ENCODE measurements around the gene LDLRAD3. TPM values are rescaled to one million over a fixed set of nuclear protein-coding genes. Genes with fewer than 3 reads are reported as not detected.

Gene LDLRAD3
- total RNA-seq, 1 donor from 2014 or later = 10.2 TPM

DNA sequence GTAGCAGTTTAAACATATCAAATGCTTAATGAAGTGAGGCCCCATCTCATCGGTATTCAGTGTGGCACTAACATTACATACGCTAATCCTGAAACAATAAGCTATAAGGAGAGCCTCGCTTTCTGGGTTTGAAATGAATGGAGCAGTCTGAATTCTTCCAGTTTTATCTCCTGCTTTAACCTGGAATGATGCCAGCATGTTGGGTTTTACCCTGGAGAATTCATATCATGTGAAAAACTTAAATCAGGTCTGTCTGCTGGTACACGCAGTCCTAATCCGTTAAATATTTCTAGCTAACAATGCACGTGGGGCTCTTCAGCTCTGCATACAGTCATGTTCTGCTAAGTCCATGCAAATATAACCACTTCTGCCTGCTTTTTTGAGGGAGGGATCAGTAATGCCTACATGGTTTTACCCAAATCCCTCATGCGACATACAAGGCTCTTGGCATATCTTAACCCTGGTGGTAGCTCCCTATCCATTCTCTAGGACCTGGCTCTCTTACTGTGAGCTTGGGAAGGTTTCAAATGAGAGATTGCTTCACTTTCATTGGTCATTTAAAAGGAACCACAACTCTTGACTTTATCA, 252.6 kb downstream of the LDLRAD3 start:
- H3K27me3 ChIP-seq (ENCODE audit: control insufficient read depth, insufficient read depth, low read length) = no peaks in the 10 kb centered on the region
- H3K4me3 ChIP-seq (ENCODE audit: low read depth, low read length) = no peak overlapping the region
- DNase-seq (ENCODE audit: low read depth) = no peak
- TF ChIP-seq, protein P1, sequence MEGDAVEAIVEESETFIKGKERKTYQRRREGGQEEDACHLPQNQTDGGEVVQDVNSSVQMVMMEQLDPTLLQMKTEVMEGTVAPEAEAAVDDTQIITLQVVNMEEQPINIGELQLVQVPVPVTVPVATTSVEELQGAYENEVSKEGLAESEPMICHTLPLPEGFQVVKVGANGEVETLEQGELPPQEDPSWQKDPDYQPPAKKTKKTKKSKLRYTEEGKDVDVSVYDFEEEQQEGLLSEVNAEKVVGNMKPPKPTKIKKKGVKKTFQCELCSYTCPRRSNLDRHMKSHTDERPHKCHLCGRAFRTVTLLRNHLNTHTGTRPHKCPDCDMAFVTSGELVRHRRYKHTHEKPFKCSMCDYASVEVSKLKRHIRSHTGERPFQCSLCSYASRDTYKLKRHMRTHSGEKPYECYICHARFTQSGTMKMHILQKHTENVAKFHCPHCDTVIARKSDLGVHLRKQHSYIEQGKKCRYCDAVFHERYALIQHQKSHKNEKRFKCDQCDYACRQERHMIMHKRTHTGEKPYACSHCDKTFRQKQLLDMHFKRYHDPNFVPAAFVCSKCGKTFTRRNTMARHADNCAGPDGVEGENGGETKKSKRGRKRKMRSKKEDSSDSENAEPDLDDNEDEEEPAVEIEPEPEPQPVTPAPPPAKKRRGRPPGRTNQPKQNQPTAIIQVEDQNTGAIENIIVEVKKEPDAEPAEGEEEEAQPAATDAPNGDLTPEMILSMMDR (IDR thresholded peaks at IDR 0.05; ENCODE audit: insufficient read depth, low read length, poor library complexity, severe bottlenecking) = no peak
- no peaks in the 10 kb centered on the region for H3K36me3 ChIP-seq (ENCODE audit: control insufficient read depth, insufficient read depth, low read length)

DNA sequence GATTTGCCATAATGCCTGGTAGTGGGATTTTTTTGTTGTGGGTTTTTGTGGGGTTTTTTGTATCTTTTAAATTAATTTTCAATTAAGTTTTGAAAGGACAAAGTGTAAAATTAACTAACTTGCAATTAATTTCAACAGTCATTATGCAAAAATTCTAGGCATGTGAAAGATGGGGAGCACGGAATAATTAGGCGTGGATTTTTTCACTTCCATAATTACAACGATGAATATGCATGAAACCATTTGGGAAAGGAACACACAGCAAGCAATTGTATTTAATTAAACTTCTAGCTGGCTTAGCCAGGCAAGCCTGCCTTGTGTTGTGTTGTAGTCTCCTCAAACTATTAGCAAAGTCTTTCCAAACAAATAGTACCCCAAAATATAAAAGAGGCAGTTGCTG, 257.5 kb downstream of the LDLRAD3 start:
- H3K4me3 ChIP-seq (ENCODE audit: low read depth, low read length) = no peak overlapping the region
- no peak for DNase-seq (ENCODE audit: low read depth)
- TF ChIP-seq, protein P1 (IDR thresholded peaks at IDR 0.05; ENCODE audit: insufficient read depth, low read length, poor library complexity, severe bottlenecking) = no peak
- H3K36me3 ChIP-seq (ENCODE audit: control insufficient read depth, insufficient read depth, low read length) = no peaks in the 10 kb centered on the region
- H3K27me3 ChIP-seq (ENCODE audit: control insufficient read depth, insufficient read depth, low read length) = no peaks in the 10 kb centered on the region

DNA sequence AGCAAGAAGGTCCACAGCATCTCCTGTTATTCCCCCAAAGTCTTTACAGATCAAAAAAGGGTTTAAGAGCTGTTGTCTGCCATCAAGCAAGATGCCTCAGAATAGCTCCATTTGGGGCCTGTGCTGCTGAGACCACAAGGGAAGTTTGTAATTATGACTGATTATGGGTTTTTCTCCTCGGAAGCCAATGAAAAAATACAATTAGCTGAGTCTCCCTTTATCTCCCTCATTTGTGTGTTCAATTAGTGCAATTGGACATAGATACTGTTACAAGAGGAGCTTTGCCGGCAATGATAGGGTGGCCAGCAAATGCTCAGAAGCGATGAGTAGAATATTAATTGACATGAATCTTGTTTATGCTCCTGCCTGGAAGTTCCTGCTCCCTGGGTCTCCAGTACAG, 261.7 kb downstream of the LDLRAD3 start:
- TF ChIP-seq, protein P1 (IDR thresholded peaks at IDR 0.05; ENCODE audit: insufficient read depth, low read length, poor library complexity, severe bottlenecking) = no peak
- no peaks in the 10 kb centered on the region for H3K27me3 ChIP-seq (ENCODE audit: control insufficient read depth, insufficient read depth, low read length)
- no peak for DNase-seq (ENCODE audit: low read depth)
- H3K4me3 ChIP-seq (ENCODE audit: low read depth, low read length) = no peak overlapping the region
- no peaks in the 10 kb centered on the region for H3K36me3 ChIP-seq (ENCODE audit: control insufficient read depth, insufficient read depth, low read length)

DNA sequence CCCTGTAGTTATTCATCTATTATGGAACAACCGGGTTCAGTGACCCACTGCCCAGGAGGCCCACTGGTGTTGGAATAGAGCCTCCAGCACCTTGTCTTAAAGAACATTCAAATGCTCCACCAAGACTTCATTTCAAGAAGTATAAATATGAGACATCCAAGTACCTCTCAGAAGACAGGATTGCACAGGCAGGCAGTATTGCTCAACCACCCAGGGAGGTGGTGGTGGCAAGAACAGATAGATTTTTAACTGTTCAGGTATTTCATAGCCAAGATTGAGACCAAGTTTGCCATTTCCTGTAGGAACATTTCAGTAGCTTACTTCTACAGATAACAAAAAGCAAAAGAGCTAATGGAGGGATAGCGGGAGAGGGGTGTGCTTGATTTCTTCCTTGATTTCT, 266.7 kb downstream of the LDLRAD3 start:
- Histone ChIP-seq H3K4me3 (ENCODE audit: low read depth, low read length) (no peak overlapping the region), H3K27me3 (ENCODE audit: control insufficient read depth, insufficient read depth, low read length) (no peaks in the 10 kb centered on the region), H3K36me3 (ENCODE audit: control insufficient read depth, insufficient read depth, low read length) (no peaks in the 10 kb centered on the region)
- no peak for DNase-seq (ENCODE audit: low read depth)
- TF ChIP-seq, protein P1 (IDR thresholded peaks at IDR 0.05; ENCODE audit: insufficient read depth, low read length, poor library complexity, severe bottlenecking) = no peak

DNA sequence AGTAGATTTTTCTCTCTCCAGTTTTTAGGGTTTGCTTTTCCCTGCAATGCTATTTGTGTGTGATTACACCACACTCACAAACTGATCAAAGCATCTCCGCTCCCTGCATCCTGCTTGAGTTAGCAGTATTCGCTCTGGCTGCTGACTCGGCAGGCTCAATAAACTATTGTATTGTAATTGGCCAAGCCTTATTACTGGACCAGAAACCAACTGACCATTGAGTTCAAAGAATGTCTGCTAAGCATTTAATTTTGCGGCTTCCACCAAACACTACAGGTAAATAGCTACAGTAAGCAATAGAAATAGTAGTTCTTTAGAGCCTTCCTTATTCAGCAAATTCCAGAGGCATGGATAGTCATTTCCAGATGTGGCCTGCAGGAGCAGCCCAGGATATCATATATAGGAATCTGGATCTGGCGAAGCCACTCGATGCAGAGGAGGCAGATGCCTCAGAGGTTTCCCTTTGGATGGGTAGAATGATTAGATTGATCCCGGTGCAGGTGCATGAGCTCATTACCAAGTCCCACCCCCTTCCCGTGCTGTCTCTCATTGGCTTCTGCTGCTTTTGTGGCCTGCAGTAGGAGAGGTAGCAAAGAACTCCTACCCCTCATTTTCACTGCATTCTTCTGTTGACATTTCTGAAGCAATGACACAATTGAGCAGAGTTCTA, 268.0 kb downstream of the LDLRAD3 start:
- Histone ChIP-seq H3K36me3 (ENCODE audit: control insufficient read depth, insufficient read depth, low read length) (no peaks in the 10 kb centered on the region), H3K27me3 (ENCODE audit: control insufficient read depth, insufficient read depth, low read length) (no peaks in the 10 kb centered on the region), H3K4me3 (ENCODE audit: low read depth, low read length) (no peak overlapping the region)
- DNase-seq (ENCODE audit: low read depth) = no peak
- TF ChIP-seq, protein P1 (IDR thresholded peaks at IDR 0.05; ENCODE audit: insufficient read depth, low read length, poor library complexity, severe bottlenecking) = no peak

Data from kidney epithelial cell (primary cell).